ENCODE measurements around the gene ERGIC1.

DNA sequence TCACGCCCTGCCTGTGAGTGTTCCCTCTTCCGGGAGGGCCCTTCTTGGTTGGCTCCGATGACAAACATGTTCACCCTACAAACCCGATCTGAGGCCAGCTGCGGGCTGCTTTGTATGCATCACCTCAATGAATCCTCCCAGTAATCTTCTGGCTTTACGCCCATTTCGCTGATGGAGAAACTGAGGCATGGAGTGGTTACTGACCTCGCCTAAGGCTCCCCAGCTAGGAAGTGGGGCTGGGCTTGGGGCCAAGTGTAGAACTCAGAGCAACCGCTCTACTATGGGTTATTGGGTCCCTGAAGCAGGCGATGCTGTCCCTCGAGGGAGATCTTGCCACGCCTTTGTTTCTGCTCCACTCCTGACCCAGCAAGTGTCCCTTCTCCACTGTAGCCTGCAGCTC, 86.9 kb downstream of the ERGIC1 start:
- TF ChIP-seq CTCF (IDR thresholded peaks at IDR 0.05; ENCODE audit: control extremely low read depth in 1 of 3, insufficient read depth in 1 of 3, low read depth in 1 of 3, low read length in 3 of 3) (no peak), EP300 (IDR thresholded peaks at IDR 0.05; ENCODE audit: borderline replicate concordance in 1 of 2, low read depth in 2 of 2, low read length in 2 of 2) (no peak), TBP (IDR thresholded peaks at IDR 0.05; ENCODE audit: low read depth, low read length) (no peak), TAF1 (IDR thresholded peaks at IDR 0.05; ENCODE audit: low read depth, low read length) (no peak), ZNF274 (IDR thresholded peaks at IDR 0.05; ENCODE audit: borderline replicate concordance, extremely low read depth, low read length) (no peak), HDAC2 (IDR thresholded peaks at IDR 0.05; ENCODE audit: borderline replicate concordance in 1 of 2, low read depth in 2 of 2, low read length in 2 of 2) (no peak), USF2 (IDR thresholded peaks at IDR 0.05; ENCODE audit: low read length) (no peak), POLR2A (IDR thresholded peaks at IDR 0.05; ENCODE audit: control extremely low read depth in 1 of 2, low read depth in 2 of 2, low read length in 2 of 2) (no peak), POLR2AphosphoS5 (IDR thresholded peaks at IDR 0.05; ENCODE audit: low read depth, low read length) (no peak), CEBPB (IDR thresholded peaks at IDR 0.05; ENCODE audit: low read depth, low read length) (no peak), RXRA (IDR thresholded peaks at IDR 0.05; ENCODE audit: insufficient read depth, low read depth, low read length) (no peak), RBBP5 (IDR thresholded peaks at IDR 0.05; ENCODE audit: borderline replicate concordance, low read depth, low read length) (no peak)
